AG10803 (cell line): ENCODE results near the gene RMRP.

Experiments used
- DNase-seq: peaks from one replicate; pipeline ENCODE4 v3.0.0; 2010; ENCODE audit warnings: low read depth
- H3K4me3 ChIP-seq: 2 replicates; pipeline ENCODE4 v1.5.1; 2011; ENCODE audit warnings: mild to moderate bottlenecking, low read length, control low read depth
- CTCF ChIP-seq: conservative IDR thresholded peaks from 2 replicates; pipeline ENCODE4 v1.5.1; 2011; ENCODE audit warnings: mild to moderate bottlenecking, low read length, control low read depth, inconsistent platforms

RMRP gene

GRCh38 chr9:35700942-35701341, 43.1 kb upstream of the RMRP start:
- H3K4me3 ChIP-seq = no peak overlapping the region
- no peak for DNase-seq
- no peak for TF ChIP-seq CTCF

DNA sequence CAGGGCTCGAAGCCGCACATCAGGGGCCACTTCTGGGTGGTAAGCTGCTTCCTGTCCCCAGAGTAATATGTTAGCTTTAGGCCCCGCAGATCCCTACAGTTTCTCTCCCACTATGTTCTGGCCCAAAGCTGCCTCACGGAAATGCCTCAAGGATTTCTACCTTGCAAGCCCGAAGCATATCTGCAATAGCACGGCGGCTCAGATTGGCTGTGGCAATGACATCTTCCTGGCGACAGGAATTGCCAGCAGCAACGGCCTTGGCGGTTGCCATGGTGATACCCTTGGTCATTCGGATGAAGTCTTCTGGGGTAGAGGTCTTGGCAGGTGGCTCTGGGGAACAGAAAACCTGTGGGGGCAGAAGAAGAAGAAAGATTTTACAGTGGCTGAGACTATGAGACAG, 42.2 kb upstream of the RMRP start:
- H3K4me3 ChIP-seq = no peak overlapping the region
- DNase-seq = no peak
- TF ChIP-seq CTCF = no peak

GRCh38 chr9:35698231-35698630, 40.4 kb upstream of the RMRP start:
- no peak overlapping the region for H3K4me3 ChIP-seq
- no peak for DNase-seq
- no peak for TF ChIP-seq CTCF

DNA sequence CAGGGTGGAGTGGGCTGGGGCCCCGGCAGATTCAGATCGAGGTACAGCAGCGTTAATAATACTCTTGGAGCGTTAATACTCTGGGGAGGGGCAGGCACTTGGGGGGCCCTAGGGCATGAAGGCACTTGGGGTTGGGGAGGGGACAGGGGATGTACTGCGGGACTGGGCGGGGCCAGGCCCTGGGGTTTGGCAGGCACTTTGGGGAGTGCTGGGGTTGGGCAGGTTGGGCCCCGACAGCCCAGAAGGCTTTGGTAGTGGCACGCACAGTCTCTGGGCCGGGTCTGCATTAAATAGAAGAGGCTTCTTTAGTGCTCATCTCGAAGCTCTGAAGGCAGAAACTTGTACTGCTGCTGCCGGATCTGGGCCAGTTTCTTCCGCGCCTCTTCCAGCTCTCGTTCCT, 39.7 kb upstream of the RMRP start:
- H3K4me3 ChIP-seq = no peak overlapping the region
- no peak for TF ChIP-seq CTCF
- DNase-seq = no peak

GRCh38 chr9:35696520-35697215, 38.8 kb upstream of the RMRP start:
- peak; percentile 81 for TF ChIP-seq CTCF
- no peak for DNase-seq
- H3K4me3 ChIP-seq = no peak overlapping the region

DNA sequence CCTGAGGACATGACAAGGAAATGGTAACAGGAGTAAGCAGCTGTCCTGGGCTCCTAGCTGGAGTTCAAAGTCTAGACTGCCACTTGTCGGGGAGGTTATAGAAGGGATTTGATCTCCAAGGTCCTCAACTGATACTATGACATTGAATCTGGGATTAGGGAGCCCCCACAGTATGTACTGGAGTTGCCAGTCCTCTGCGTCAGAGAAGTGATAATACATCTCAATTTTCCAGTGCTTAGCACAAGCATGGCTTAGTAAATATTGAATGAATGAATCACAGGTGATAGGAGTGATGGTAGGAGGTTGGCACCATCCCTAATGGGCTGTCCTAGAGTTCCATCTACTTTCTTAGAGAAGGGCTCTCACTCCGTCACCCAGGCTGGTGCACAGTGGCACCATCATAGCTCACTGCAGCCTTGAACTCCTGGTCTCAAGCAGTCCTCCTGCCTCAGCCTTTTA, 38.2 kb upstream of the RMRP start:
- no peak overlapping the region for H3K4me3 ChIP-seq
- no peak for DNase-seq
- no peak for TF ChIP-seq CTCF

DNA sequence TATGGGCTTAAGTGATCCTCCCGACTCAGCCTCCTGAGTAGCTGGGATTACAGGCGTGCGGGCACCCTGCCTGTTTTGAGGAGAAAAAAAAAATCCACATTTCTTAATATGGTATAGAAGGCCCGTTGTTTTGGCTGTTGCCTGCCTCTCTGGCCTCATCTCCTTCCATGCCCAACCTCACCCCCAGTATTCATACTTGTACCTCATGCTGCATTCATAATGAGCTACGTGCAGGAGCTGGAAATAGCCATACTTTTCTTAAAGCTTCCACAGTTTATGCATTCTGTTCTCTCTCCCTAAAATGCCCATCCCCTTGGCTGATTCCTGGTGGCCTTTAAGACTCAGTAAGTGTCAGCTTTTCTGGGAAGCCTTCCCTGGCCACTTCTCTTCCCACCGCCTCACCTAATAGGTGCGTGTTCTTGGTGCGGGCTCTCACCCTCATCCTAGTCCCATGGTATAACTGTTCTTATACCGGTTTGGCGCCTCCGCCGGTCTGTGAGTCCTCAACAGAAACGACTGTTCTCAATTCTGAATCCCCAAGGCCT, 34.0 kb upstream of the RMRP start:
- TF ChIP-seq CTCF = no peak

More for the DNA sequence above, 34.0 kb upstream of the RMRP start:
- no peak for DNase-seq
- no peak overlapping the region for H3K4me3 ChIP-seq
